ENCODE data around the gene KRT86. TPM values are rescaled to one million over a fixed set of nuclear protein-coding genes. Genes with fewer than 3 reads are reported as not detected.

Gene KRT86
- total RNA-seq (2014; rRNA removed; shearing (Covaris generic)): 0.10 and 0.48 TPM in 2 replicates

DNA sequence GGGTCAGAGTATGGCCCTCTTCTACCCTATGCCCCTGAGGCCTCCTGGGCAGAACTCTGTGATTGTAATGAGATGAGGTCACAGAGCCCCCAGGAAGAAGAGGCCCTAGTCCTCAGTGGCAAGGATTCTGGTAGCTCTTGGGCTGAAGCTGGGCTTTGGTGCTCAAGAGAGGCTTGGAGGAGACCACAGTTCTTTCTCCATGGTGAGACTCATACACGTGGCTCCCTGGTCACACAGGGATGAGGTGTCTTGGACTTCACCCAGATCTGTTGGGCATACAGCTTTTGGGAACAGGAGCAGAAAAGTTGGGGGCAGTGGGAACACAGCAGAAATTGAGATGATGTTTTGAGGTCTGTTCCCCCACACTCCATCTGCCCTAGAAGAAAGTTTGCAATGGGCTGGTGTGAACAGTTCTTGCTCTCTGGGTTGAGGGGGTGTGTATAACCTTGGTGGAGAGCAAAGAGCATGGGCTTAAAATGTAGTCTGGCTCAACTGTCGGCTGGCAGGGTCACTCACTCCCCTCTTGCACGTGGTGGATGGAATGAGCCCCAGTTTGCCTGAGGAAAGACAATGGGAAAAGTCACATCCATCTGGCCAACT is at the start of gene KRT86:
Gene KRT86 (plus strand): TSS at position 125 of the 600 bp plus-strand sequence. CDS start 27,272 bp downstream, outside the sequence.
- DNase-seq (ENCODE audit: low read depth): no peak

DNA sequence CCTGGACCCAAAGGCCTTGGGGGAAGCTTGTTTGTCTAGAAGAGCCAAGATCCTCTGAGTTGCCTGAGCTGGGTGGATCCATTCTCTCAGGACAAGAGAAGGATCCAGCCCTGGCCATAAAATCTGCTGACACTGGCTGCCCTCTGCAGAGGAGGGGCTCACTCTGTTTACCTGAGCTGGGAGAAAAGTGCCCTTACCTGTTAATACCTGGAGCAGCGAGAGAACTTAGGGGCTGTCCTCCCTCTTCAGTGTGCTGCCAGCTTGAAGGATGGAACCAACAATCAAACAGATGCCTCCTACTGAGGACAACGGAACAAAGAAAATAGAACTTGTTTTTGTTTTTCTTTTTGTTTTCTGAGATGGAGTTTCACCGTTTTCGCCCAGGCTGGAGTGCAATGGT is 48.7 kb upstream of the KRT86 start:
- no peak for DNase-seq (ENCODE audit: low read depth)

DNA sequence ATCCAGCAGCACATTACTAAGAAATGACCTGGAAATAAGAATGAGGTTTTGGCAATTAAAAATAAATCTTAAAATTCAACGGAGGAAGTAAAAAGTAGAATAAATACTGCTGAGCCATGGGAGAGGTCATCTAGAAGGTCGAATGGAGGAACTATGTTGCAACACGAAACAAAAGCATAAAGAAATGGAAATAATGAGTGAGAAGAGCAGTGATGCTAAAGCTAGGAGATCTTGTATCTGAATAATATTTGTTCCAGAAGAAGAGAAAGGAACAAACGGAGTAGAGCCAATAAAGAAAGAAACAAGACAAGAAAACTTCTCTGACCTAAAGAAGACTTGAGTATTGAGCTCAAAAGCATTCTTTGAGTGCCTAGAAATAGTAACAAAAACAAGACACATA is 48.0 kb upstream of the KRT86 start:
- DNase-seq (ENCODE audit: low read depth): no peak

- no peak for DNase-seq (ENCODE audit: low read depth)
Observed at GRCh38 chr12:52227606-52228166, 46.8 kb upstream of the KRT86 start.

DNA sequence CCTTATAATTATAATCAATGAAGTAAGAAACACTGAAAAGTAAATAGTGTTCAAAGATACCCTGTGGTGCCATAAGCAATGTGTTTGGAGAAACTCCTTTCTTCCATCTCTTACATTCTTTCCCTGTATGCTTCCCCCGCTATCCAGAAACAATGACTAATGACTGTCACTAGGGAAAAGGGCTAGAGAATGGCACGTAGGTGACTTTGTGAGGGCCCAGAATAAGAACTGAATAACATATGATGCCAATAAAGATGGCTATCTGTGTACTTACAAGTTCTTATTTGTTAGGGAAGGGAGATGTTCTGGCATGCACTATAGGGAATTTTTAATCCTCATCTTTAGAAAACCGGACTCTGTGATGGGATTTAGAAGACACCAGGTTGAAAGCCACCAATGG is 46.1 kb upstream of the KRT86 start:
- DNase-seq (ENCODE audit: low read depth): no peak

- DNase-seq (ENCODE audit: low read depth): no peak
Observed at GRCh38 chr12:52228931-52229330, 45.5 kb upstream of the KRT86 start.

DNA sequence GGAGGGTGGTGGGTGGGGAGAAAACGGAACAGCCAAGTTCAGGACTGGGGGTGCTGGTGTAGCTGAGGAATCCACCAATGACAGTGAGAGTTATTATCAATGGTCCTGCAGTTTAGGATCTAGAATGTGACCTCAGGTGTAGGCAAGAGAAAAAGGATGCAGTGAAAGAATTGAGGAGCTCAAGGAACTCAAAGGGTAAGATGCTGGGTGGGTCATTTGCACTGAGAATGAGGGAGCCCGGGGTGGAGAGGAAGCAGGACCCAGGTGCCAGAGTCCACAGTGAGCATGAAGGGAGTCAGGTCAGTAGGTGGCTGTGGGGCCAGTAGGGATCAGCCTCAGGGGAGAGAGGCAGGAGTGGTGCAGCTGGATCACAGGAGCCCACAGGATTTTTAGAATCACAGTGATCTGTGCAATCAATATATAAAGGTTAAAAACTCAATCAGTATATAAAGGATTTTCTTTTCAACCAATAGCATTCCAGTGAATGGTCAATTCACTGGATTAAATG is 44.6 kb upstream of the KRT86 start:
- no peak for DNase-seq (ENCODE audit: low read depth)

GRCh38 chr12:52230364-52231281 is 43.8 kb upstream of the KRT86 start:
- no peak for DNase-seq (ENCODE audit: low read depth)

- no peak for DNase-seq (ENCODE audit: low read depth)
Observed at GRCh38 chr12:52231305-52232202, 42.9 kb upstream of the KRT86 start.

DNA sequence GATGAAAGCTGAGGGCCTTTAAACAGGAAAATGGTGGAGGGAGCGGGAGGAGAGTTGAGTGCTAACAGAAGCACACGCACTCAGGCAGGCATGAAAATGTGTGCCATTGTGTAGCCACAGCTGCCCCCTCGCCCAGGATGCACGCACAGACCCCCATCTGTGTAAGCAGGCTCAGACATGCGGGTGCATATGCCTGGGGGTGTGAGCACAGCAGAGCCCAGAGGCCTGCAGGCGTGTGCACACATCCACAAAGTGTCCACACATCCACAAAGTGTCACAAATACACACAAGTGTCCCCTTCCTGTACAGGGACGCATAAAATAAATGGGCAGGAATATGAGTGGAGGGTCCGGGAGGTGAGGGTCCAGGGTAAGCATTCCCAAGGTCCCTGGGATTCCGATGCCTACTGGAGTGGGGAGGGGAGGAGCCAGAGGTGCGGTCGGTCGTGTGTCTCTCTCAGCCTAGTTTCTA is 42.2 kb upstream of the KRT86 start:
- no peak for DNase-seq (ENCODE audit: low read depth)

DNA sequence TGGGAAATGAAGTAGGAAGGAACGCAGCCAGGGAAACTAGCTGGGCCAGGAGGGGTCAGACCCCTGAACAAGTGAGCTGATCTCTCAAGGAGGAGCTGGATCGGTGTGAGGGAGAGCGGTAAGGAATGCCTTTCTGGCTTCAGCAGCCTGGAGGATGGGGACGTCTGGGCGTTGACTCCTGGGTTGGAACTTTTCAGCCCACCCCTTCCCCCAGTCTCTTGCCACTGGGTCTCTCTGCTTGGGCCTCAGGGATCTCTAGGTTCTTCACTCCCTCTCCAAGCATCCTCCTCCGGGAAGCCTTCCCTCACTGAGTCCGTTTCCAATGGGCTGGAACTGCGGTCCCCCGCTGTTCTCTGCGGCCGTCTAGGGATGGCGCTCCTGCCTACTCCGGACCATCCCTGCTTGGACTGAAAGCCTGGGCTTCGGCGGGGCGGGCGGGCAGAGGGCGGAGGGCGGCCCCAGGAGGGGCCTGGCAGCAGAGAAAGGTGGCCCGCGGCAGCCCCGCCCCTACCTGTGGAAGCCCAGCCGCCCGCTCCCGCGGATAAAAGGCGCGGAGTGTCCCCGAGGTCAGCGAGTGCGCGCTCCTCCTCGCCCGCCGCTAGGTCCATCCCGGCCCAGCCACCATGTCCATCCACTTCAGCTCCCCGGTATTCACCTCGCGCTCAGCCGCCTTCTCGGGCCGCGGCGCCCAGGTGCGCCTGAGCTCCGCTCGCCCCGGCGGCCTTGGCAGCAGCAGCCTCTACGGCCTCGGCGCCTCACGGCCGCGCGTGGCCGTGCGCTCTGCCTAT is 41.6 kb upstream of the KRT86 start, which contains the start of gene KRT7:
Gene KRT7 (plus strand): TSS at position 570 of the 788 bp plus-strand sequence. CDS start 54 bp downstream, at position 624.
- no peak for DNase-seq (ENCODE audit: low read depth)

GRCh38 chr12:52233462-52234207 is 40.8 kb upstream of the KRT86 start:
- no peak for DNase-seq (ENCODE audit: low read depth)

DNA sequence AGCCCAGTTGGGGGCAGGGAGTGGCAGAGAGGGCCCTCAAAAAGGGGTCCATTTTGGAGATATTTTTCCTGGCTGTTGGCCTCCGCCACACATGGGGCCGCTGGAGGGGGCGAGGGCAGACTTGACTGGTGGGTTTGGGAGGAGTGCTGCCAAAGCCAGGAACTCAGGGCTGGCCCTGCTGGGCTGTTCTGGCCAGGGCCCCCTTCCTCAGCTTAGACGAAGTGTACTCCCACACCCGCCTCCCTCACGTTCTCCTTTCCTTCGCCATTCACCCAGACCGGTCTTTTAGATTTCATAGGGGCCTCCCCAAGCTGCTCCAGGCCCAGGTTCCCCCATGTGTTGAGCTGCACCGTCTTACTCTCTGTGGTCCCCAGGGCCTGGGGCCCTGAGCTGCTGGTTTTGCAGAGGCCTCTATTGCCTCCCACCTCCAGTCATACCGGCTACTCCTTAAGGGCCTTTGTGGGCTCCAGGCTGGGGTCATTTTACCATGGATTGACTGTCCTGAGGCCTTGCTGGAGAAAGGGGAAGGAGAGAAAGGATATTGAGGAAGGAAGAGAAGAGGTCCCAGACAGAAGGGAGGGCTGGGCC is 40.1 kb upstream of the KRT86 start:
- DNase-seq (ENCODE audit: low read depth): no peak

DNA sequence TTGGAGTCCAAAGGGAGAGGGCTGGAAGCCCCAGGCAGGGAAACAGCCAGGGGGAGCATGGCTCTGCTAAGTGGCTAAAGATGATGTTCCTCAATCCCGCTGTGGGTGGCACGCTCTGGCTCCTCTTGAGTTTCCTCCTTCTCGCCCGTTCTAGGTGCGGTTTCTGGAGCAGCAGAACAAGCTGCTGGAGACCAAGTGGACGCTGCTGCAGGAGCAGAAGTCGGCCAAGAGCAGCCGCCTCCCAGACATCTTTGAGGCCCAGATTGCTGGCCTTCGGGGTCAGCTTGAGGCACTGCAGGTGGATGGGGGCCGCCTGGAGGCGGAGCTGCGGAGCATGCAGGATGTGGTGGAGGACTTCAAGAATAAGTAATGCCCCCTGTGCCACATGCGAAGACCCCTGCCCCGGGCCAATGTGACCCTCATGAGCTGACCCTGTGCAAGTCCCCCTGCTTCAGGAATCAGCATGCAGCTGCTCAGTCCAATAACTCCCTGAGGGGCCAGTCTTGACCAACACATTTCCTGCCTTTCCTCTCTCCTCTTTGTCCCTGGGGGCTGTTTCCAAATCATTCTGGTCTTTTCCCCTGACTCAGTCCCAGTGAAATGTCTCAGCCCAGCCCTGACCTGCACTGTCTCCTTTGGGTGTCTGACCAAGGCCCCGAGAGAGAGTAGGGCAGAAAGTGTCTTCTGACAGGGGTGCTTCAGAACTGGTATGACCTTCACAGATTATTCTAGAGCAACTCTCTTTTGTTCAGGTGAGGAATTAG is 39.3 kb upstream of the KRT86 start:
- DNase-seq (ENCODE audit: low read depth): peak; percentile 50

DNA sequence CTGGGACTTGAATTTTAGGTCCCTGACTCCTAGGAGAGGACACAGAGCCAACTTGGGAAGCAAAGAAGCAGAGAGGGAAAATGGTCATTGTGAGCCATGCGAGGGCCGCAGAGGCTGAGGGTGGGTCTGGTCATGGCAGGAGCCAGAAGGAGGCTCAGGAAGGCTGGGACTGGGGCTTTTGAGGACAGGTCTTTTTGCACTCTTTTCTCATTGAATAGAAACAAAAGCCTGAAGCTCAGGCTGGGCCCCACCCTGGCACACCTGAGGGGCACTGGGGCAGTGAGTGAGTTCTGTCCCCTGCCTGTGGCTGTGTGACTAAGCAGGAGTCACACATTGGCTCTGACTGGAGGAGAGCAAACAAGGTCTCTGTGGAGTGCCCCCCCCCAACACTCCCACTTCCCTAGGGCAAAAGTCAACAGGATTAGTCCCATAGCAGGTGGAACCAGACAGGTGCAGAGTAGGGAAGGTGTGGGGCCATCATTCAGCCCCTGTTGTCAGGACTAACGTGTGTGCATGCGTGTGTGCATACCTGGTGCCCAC is 38.6 kb upstream of the KRT86 start:
- no peak for DNase-seq (ENCODE audit: low read depth)

DNA sequence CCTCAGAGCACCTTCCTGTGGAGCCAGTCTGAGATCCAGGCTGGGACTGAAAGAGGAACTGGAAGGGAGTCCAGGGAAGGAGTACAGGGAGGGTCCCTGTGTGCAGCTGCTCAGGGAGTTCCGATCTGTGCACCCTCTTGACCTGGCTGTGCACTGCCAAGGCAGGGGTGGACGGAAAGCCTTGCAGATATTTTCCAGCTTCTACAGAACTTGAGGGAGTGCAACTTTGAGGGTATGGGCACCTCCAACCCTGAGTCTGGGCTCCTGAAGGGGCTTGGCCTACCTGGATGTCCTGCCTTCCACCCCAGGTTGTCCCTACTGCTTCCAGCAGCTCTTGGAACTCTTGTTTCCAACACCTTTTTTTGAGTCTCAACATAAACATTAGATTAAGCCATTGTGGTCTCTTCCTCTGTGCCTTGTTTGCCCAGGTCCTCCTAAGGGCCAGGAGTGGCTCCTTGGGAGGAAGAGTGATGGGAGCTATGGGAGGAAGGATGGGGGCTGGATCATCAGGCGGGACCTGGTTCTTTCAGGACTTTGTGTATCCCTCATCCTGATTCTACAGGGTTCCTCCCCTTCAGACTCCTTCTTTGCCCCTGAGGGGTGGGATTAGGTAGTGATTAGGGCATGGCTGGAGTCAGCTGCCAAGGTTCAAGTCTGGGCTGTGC is 37.9 kb upstream of the KRT86 start:
- no peak for DNase-seq (ENCODE audit: low read depth)

DNA sequence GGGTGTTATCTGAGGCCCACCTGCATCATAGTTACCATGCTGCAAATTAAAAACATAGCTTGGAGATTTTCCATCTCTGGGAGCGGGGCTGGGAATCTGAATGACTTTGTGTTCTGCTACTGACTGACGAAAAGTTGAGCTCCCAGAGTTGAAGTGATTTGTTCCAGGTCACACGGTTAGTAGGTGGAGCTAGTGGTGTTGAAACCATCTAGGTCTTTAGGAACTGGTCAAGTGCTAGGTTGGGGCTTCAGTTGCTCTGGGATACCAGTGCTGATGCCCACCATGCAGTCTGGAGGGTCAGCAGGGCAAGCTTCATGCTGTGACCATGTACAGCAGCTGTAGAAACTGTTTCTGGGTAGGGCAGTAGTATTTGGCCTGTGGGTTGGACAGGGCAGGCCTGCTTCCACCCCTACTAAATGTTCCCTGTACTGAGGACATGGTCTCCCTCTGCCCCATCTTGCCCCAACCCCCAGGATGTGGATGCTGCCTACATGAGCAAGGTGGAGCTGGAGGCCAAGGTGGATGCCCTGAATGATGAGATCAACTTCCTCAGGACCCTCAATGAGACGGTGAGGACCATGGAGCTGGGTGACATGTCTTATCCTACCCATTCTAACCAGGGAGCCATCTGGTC is 36.1 kb upstream of the KRT86 start:
- no peak for DNase-seq (ENCODE audit: low read depth)
